ENCODE measurements around the gene NCOA6. TPM values are rescaled to one million over a fixed set of nuclear protein-coding genes. Genes with fewer than 3 reads are reported as not detected.
A peak's percentile ranks its signal among the peaks of the same experiment; 100 is the strongest.
"Not testable (repeated sequence)": the region's sequence is repeated elsewhere in the genome, so short reads cannot be mapped to it uniquely, and the experiment has no call there.

The NCOA6 gene
- total RNA-seq, 4 donors from 2014 or later, result 16.9 to 26.1 (median 24.0) TPM

- no peak for DNase-seq (ENCODE audit: low spot score in 2 of 2)
- H3K36me3 ChIP-seq, result peaks cover 0 to 59% (median 0%) of the 10 kb centered on the region in 3 donors
- no peak overlapping the region for H3K27ac ChIP-seq
- no peaks in the 10 kb centered on the region for H3K9me3 ChIP-seq
- TF ChIP-seq EP300 (IDR thresholded peaks at IDR 0.05) (no peak), CTCF (IDR thresholded peaks at IDR 0.05) (no peak), POLR2A (IDR thresholded peaks at IDR 0.05) (no peak)
- no peaks in the 10 kb centered on the region for H3K27me3 ChIP-seq
- H3K4me3 ChIP-seq, result no peak overlapping the region
- WGBS, 2 donors, result 95 to 98% methylated on average over 2 of the region's 2 CpGs
- peaks cover 0 to 1% (median 0%) of the 10 kb centered on the region in 4 donors for H3K4me1 ChIP-seq
Observed at GRCh38 chr20:34716921-34717229, 108.6 kb downstream of the NCOA6 start.

- peaks cover 0 to 15% (median 1%) of the 10 kb centered on the region in 4 donors for H3K4me1 ChIP-seq
- WGBS, 2 donors, result 92 to 93% methylated on average over 4 of the region's 4 CpGs
- H3K27me3 ChIP-seq, result no peaks in the 10 kb centered on the region
- no peak overlapping the region for H3K27ac ChIP-seq
- peaks cover 0 to 72% (median 0%) of the 10 kb centered on the region in 3 donors for H3K36me3 ChIP-seq
- no peak overlapping the region for H3K4me3 ChIP-seq
- H3K9me3 ChIP-seq, result no peaks in the 10 kb centered on the region
- TF ChIP-seq EP300 (IDR thresholded peaks at IDR 0.05) (no peak), CTCF (IDR thresholded peaks at IDR 0.05) (no peak), POLR2A (IDR thresholded peaks at IDR 0.05) (no peak)
- DNase-seq (ENCODE audit: low spot score in 2 of 2), result no peak
Observed at GRCh38 chr20:34715384-34715783, 110.1 kb downstream of the NCOA6 start.

GRCh38 chr20:34713944-34714515, 111.4 kb downstream of the NCOA6 start:
- peaks cover 0 to 19% (median 3%) of the 10 kb centered on the region in 4 donors for H3K4me1 ChIP-seq
- not testable (repeated sequence) for H3K4me3 ChIP-seq; H3K9me3 ChIP-seq; H3K27me3 ChIP-seq; DNase-seq (ENCODE audit: low spot score in 2 of 2)
- H3K27ac ChIP-seq, result peak overlapping the region in 1 of 4 donors; percentile 5
- H3K36me3 ChIP-seq, result peaks cover 0 to 62% (median 0%) of the 10 kb centered on the region in 3 donors
- WGBS, 2 donors, result 93 to 94% methylated on average over 10 of the region's 10 CpGs

GRCh38 chr20:34713194-34713943, 112.1 kb downstream of the NCOA6 start:
- Histone ChIP-seq H3K9me3 (no peaks in the 10 kb centered on the region), H3K4me3 (no peak overlapping the region), H3K36me3 (peaks cover 0 to 62% (median 0%) of the 10 kb centered on the region in 3 donors), H3K27ac (peak overlapping the region in 1 of 4 donors; percentile 5), H3K4me1 (peaks cover 0 to 25% (median 5%) of the 10 kb centered on the region in 4 donors), H3K27me3 (no peaks in the 10 kb centered on the region)
- 71 to 86% methylated on average over 1 of the region's 1 CpG for WGBS, 2 donors
- TF ChIP-seq EP300 (IDR thresholded peaks at IDR 0.05) (no peak), CTCF (IDR thresholded peaks at IDR 0.05) (no peak), POLR2A (IDR thresholded peaks at IDR 0.05) (no peak)
- DNase-seq (ENCODE audit: low spot score in 2 of 2), result no peak

GRCh38 chr20:34712525-34713192, 112.8 kb downstream of the NCOA6 start:
- H3K36me3 ChIP-seq, result peaks cover 0 to 57% (median 0%) of the 10 kb centered on the region in 3 donors
- WGBS, 2 donors, result 79% methylated on average over 5 of the region's 5 CpGs

More at GRCh38 chr20:34712525-34713192, 112.8 kb downstream of the NCOA6 start:
- Histone ChIP-seq H3K4me1 (peaks cover 0 to 27% (median 5%) of the 10 kb centered on the region in 4 donors), H3K4me3 (no peak overlapping the region), H3K27ac (peak overlapping the region in 1 of 4 donors; percentile 46), H3K9me3 (no peaks in the 10 kb centered on the region), H3K27me3 (no peaks in the 10 kb centered on the region)
- TF ChIP-seq CTCF (IDR thresholded peaks at IDR 0.05), result no peak
- TF ChIP-seq POLR2A (IDR thresholded peaks at IDR 0.05), result no peak
- no peak for TF ChIP-seq EP300 (IDR thresholded peaks at IDR 0.05)
- no peak for DNase-seq (ENCODE audit: low spot score in 2 of 2)

Measured in tibial nerve (tissue), 4 donors.